A673 (cell line): ENCODE data around the gene SH3RF2.

Source experiments
- EZH2 ChIP-seq: fragments of 200-600 bp; sonication (generic); IDR thresholded peaks from 2 replicates; pipeline ENCODE4 v1.6.1; 2017; ENCODE audit warnings: borderline replicate concordance, low read depth, mild to moderate bottlenecking, mixed read lengths, antibody characterized with exemption, low read length; ENCODE audit not compliant: poor library complexity, severe bottlenecking
- TF ChIP-seq, protein P1 (sequence below): fragments of 300-800, 200-600 bp; sonication (generic); conservative IDR thresholded peaks from 2 replicates; pipeline ENCODE4 v1.5.1; 2017; ENCODE audit warnings: low read depth, mild to moderate bottlenecking, antibody characterized with exemption, low read length, moderate library complexity, mixed read lengths

DNA sequence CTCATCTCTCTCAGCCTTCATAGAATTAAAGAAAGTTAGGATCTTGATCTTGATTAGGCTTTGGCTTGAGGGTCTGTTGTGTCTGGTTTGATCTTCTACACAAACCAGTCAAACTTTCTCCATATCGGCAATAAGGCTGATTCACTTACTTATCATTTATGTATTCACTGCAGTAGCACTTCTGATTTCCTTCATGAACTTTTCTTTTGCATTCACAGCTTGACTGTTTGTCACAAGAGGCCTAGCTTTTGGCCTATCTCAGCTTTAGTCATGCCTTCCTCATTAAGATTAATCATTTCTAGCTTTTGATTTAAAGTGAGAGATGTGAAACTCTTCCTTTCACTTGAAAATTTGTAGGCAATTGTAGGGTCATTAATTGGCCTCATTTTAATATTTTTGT, 62.8 kb downstream of the SH3RF2 start:
- TF ChIP-seq, protein P1, sequence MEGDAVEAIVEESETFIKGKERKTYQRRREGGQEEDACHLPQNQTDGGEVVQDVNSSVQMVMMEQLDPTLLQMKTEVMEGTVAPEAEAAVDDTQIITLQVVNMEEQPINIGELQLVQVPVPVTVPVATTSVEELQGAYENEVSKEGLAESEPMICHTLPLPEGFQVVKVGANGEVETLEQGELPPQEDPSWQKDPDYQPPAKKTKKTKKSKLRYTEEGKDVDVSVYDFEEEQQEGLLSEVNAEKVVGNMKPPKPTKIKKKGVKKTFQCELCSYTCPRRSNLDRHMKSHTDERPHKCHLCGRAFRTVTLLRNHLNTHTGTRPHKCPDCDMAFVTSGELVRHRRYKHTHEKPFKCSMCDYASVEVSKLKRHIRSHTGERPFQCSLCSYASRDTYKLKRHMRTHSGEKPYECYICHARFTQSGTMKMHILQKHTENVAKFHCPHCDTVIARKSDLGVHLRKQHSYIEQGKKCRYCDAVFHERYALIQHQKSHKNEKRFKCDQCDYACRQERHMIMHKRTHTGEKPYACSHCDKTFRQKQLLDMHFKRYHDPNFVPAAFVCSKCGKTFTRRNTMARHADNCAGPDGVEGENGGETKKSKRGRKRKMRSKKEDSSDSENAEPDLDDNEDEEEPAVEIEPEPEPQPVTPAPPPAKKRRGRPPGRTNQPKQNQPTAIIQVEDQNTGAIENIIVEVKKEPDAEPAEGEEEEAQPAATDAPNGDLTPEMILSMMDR: no peak
- no peak for TF ChIP-seq EZH2
